ENCODE measurements around the gene CCDC9. TPM values are rescaled to one million over a fixed set of nuclear protein-coding genes. Genes with fewer than 3 reads are reported as not detected.

Gene CCDC9
- total and polyA plus RNA-seq, 2 of the 8 experiments (the other 6 are each of a cell fraction or from before 2014, with no cell fraction given), result 3.7 to 29.8 TPM

GRCh38 chr19:47305309-47305751 lies 49.0 kb downstream of the CCDC9 start (continued):
- no peak for TF ChIP-seq PHF8 (conservative IDR thresholded peaks at IDR 0.05; ENCODE audit: low read depth, low read length)
- no peak for TF ChIP-seq CBX5 (IDR thresholded peaks at IDR 0.05; ENCODE audit: low read depth, low read length)
- peak; percentile 49; the same call in 1 of the 2 replicates for TF ChIP-seq CREB1 (IDR thresholded peaks at IDR 0.05)
- TF ChIP-seq RAD21 (IDR thresholded peaks at IDR 0.05 in 1 of 2, conservative IDR thresholded peaks at IDR 0.05 in 1 of 2; ENCODE audit: low read depth in 2 of 2, low read length in 2 of 2), result peak; percentile 43 to 49; a peak in 3 of 4 replicates
- no peak for TF ChIP-seq CTBP2 (IDR thresholded peaks at IDR 0.05; ENCODE audit: borderline replicate concordance, insufficient read depth, insufficient read length, low read length)
- TF ChIP-seq SP4 (IDR thresholded peaks at IDR 0.05; ENCODE audit: low read length), result no peak
- TF ChIP-seq, protein P1, sequence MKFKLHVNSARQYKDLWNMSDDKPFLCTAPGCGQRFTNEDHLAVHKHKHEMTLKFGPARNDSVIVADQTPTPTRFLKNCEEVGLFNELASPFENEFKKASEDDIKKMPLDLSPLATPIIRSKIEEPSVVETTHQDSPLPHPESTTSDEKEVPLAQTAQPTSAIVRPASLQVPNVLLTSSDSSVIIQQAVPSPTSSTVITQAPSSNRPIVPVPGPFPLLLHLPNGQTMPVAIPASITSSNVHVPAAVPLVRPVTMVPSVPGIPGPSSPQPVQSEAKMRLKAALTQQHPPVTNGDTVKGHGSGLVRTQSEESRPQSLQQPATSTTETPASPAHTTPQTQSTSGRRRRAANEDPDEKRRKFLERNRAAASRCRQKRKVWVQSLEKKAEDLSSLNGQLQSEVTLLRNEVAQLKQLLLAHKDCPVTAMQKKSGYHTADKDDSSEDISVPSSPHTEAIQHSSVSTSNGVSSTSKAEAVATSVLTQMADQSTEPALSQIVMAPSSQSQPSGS (IDR thresholded peaks at IDR 0.05; ENCODE audit: low read length), result 0 out of 2 replicates have a peak, but pooled peaks have one; percentile 33
- TF ChIP-seq BCL11A (IDR thresholded peaks at IDR 0.05; ENCODE audit: low read depth in 2 of 2, low read length in 2 of 2), result no peak
- peak; percentile 40; the same call in 1 of the 2 replicates for TF ChIP-seq GABPA (IDR thresholded peaks at IDR 0.05; ENCODE audit: borderline replicate concordance, insufficient read depth, low read length)
- no peak for TF ChIP-seq TBP (IDR thresholded peaks at IDR 0.05; ENCODE audit: low read depth, low read length)
- TF ChIP-seq CHD2 (IDR thresholded peaks at IDR 0.05; ENCODE audit: low read length), result no peak
- no peak for TF ChIP-seq ZNF274 (IDR thresholded peaks at IDR 0.05; ENCODE audit: borderline replicate concordance, extremely low read depth, low read length)
- TF ChIP-seq GTF2F1 (IDR thresholded peaks at IDR 0.05; ENCODE audit: borderline replicate concordance, low read depth, low read length), result 0 out of 2 replicates have a peak, but pooled peaks have one; percentile 12
- TF ChIP-seq TCF12 (IDR thresholded peaks at IDR 0.05; ENCODE audit: low read depth, low read length), result no peak
- TF ChIP-seq, protein P2, sequence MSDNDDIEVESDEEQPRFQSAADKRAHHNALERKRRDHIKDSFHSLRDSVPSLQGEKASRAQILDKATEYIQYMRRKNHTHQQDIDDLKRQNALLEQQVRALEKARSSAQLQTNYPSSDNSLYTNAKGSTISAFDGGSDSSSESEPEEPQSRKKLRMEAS (IDR thresholded peaks at IDR 0.05), result peak; percentile 65
- TF ChIP-seq HDAC6 (IDR thresholded peaks at IDR 0.05; ENCODE audit: low read depth, low read length), result no peak
- TF ChIP-seq BACH1 (IDR thresholded peaks at IDR 0.05; ENCODE audit: low read length), result no peak
- TF ChIP-seq JUN (IDR thresholded peaks at IDR 0.05; ENCODE audit: low read depth, low read length), result no peak

All from H1 (cell line).